HepG2 (cell line): ENCODE results near the gene CCDC97. TPM values are rescaled to one million over a fixed set of nuclear protein-coding genes. Genes with fewer than 3 reads are reported as not detected.

Source experiments
- ELF3 ChIP-seq: IDR thresholded peaks from 2 replicates; pipeline ENCODE4 v1.6.1; 2016; ENCODE audit warnings: missing genetic modification reagents, missing compliant biosample characterization
- HNRNPUL1 ChIP-seq: fragments of 200-400 bp; formaldehyde crosslinking; IDR thresholded peaks from 2 replicates; pipeline ENCODE4 v1.6.1; 2017; ENCODE audit warnings: low read depth, mild to moderate bottlenecking, low read length, moderate library complexity
- ZFP41 ChIP-seq: sonication (generic); formaldehyde crosslinking; IDR thresholded peaks from 2 replicates; pipeline ENCODE4 v1.4.0; 2020; ENCODE audit warnings: mild to moderate bottlenecking, missing genetic modification reagents, borderline replicate concordance
- ZNF678 ChIP-seq: sonication (generic); formaldehyde crosslinking; IDR thresholded peaks from 2 replicates; pipeline ENCODE4 v1.4.0; 2020; ENCODE audit warnings: mild to moderate bottlenecking, missing genetic modification reagents
- ZNF710 ChIP-seq: sonication (generic); formaldehyde crosslinking; IDR thresholded peaks from 2 replicates; pipeline ENCODE4 v1.5.0; 2020; ENCODE audit warnings: mild to moderate bottlenecking, missing genetic modification reagents, borderline replicate concordance
- polyA plus RNA-seq, 8 experiments: library from polyadenylated mRNA; depleted of rRNA in 3 of 8; stranded (reverse) in 7 of 8; unstranded in 1 of 8; fragments of >200 nt; fragmentation: Illumina TruSeq in 4 of 8; extraction: Trizol in 4 of 8; gene quantifications; 2 replicates each; pipeline versions ENCODE4 v1.2.1 to v1.2.3, GENCODE V29; 2011 to 2016; ENCODE audit warnings: low read depth in 4 of 8, missing spikeins in 1 of 8, mixed read lengths in 1 of 8; ENCODE audit not compliant: insufficient read depth in 1 of 8
- total RNA-seq, 5 experiments: library from RNA; depleted of rRNA; stranded (reverse); fragments of >200 nt; fragmentation: Illumina TruSeq; extraction: Trizol; gene quantifications; 2 replicates each; pipeline ENCODE4 v1.2.3, GENCODE V29; 2016; ENCODE audit warnings: low read depth in 1 of 5
- TF ChIP-seq, protein P1 (sequence below): sonication (generic); formaldehyde crosslinking; IDR thresholded peaks from 2 replicates; pipeline ENCODE4 v1.5.0; 2020; ENCODE audit warnings: mild to moderate bottlenecking, missing genetic modification reagents, borderline replicate concordance
- TF ChIP-seq, protein P2 (sequence below): sonication (generic); formaldehyde crosslinking; IDR thresholded peaks from 2 replicates; pipeline ENCODE4 v1.5.1; 2020; ENCODE audit warnings: mild to moderate bottlenecking, missing genetic modification reagents, borderline replicate concordance
- TF ChIP-seq, protein P3 (sequence below): sonication (generic); formaldehyde crosslinking; conservative IDR thresholded peaks from 2 replicates; pipeline ENCODE4 v1.8.0; 2022; ENCODE audit warnings: low read depth, missing genetic modification reagents

Gene CCDC97
- total and polyA plus RNA-seq, 2 of the 13 experiments (the other 11 are each of a cell fraction or from before 2014, with no cell fraction given), result 6.2 to 7.3 TPM

GRCh38 chr19:41352609-41353465 lies 42.9 kb downstream of the CCDC97 start (continued):
- no peak; the same call in 1 of the 2 replicates for TF ChIP-seq ZNF710 (CRISPR knock-in tag)
- TF ChIP-seq, protein P1, sequence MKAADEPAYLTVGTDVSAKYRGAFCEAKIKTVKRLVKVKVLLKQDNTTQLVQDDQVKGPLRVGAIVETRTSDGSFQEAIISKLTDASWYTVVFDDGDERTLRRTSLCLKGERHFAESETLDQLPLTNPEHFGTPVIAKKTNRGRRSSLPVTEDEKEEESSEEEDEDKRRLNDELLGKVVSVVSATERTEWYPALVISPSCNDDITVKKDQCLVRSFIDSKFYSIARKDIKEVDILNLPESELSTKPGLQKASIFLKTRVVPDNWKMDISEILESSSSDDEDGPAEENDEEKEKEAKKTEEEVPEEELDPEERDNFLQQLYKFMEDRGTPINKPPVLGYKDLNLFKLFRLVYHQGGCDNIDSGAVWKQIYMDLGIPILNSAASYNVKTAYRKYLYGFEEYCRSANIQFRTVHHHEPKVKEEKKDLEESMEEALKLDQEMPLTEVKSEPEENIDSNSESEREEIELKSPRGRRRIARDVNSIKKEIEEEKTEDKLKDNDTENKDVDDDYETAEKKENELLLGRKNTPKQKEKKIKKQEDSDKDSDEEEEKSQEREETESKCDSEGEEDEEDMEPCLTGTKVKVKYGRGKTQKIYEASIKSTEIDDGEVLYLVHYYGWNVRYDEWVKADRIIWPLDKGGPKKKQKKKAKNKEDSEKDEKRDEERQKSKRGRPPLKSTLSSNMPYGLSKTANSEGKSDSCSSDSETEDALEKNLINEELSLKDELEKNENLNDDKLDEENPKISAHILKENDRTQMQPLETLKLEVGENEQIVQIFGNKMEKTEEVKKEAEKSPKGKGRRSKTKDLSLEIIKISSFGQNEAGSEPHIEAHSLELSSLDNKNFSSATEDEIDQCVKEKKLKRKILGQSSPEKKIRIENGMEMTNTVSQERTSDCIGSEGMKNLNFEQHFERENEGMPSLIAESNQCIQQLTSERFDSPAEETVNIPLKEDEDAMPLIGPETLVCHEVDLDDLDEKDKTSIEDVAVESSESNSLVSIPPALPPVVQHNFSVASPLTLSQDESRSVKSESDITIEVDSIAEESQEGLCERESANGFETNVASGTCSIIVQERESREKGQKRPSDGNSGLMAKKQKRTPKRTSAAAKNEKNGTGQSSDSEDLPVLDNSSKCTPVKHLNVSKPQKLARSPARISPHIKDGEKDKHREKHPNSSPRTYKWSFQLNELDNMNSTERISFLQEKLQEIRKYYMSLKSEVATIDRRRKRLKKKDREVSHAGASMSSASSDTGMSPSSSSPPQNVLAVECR, result no peak; the same call in none of the 2 replicates
- no peak for TF ChIP-seq HNRNPUL1
- TF ChIP-seq, protein P2, sequence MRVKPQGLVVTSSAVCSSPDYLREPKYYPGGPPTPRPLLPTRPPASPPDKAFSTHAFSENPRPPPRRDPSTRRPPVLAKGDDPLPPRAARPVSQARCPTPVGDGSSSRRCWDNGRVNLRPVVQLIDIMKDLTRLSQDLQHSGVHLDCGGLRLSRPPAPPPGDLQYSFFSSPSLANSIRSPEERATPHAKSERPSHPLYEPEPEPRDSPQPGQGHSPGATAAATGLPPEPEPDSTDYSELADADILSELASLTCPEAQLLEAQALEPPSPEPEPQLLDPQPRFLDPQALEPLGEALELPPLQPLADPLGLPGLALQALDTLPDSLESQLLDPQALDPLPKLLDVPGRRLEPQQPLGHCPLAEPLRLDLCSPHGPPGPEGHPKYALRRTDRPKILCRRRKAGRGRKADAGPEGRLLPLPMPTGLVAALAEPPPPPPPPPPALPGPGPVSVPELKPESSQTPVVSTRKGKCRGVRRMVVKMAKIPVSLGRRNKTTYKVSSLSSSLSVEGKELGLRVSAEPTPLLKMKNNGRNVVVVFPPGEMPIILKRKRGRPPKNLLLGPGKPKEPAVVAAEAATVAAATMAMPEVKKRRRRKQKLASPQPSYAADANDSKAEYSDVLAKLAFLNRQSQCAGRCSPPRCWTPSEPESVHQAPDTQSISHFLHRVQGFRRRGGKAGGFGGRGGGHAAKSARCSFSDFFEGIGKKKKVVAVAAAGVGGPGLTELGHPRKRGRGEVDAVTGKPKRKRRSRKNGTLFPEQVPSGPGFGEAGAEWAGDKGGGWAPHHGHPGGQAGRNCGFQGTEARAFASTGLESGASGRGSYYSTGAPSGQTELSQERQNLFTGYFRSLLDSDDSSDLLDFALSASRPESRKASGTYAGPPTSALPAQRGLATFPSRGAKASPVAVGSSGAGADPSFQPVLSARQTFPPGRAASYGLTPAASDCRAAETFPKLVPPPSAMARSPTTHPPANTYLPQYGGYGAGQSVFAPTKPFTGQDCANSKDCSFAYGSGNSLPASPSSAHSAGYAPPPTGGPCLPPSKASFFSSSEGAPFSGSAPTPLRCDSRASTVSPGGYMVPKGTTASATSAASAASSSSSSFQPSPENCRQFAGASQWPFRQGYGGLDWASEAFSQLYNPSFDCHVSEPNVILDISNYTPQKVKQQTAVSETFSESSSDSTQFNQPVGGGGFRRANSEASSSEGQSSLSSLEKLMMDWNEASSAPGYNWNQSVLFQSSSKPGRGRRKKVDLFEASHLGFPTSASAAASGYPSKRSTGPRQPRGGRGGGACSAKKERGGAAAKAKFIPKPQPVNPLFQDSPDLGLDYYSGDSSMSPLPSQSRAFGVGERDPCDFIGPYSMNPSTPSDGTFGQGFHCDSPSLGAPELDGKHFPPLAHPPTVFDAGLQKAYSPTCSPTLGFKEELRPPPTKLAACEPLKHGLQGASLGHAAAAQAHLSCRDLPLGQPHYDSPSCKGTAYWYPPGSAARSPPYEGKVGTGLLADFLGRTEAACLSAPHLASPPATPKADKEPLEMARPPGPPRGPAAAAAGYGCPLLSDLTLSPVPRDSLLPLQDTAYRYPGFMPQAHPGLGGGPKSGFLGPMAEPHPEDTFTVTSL (CRISPR knock-in tag), result no peak
- no peak for TF ChIP-seq ELF3 (CRISPR knock-in tag)
- TF ChIP-seq ZNF678 (CRISPR knock-in tag), result no peak
- TF ChIP-seq, protein P3, sequence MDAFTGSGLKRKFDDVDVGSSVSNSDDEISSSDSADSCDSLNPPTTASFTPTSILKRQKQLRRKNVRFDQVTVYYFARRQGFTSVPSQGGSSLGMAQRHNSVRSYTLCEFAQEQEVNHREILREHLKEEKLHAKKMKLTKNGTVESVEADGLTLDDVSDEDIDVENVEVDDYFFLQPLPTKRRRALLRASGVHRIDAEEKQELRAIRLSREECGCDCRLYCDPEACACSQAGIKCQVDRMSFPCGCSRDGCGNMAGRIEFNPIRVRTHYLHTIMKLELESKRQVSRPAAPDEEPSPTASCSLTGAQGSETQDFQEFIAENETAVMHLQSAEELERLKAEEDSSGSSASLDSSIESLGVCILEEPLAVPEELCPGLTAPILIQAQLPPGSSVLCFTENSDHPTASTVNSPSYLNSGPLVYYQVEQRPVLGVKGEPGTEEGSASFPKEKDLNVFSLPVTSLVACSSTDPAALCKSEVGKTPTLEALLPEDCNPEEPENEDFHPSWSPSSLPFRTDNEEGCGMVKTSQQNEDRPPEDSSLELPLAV, result no peak
- TF ChIP-seq ZFP41 (CRISPR knock-in tag), result no peak
